HG03135 (cell line): ENCODE data around the gene CHRNB2.

Source experiments
- ATAC-seq: cut with Tn5 transposase; IDR thresholded peaks from one replicate; pipeline ENCODE4 v1.9.1; 2021; ENCODE audit warnings: mild to moderate bottlenecking, moderate library complexity; ENCODE audit not compliant: unreplicated experiment

CHRNB2 gene

GRCh38 chr1:154578058-154578418, 10.5 kb downstream of the CHRNB2 start:
- ATAC-seq: no peak

DNA sequence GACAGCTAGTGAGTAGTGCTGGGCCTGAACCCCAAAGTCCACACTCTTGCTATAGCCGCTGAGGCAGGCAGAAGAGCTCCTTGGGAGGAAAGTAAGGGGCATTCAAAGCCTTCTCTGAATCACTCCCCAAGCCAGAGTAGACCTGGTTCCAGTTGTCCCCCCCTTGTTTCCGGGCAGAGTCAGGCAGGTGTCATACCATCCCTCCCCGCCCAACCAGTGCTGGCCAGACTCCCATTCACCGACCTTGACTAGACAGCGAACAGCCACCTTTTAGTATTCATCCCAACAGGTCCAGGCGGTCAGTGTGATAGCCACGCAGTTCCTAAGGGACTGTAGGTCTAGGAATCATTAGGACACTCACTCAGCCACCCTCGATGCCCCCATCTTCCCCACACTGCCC, 11.8 kb downstream of the CHRNB2 start:
- no peak for ATAC-seq

- no peak for ATAC-seq
Observed at GRCh38 chr1:154581766-154582165, 14.2 kb downstream of the CHRNB2 start.

GRCh38 chr1:154582885-154583284, 15.3 kb downstream of the CHRNB2 start:
- ATAC-seq: no peak

- ATAC-seq: no peak
Observed at GRCh38 chr1:154583773-154584172, 16.2 kb downstream of the CHRNB2 start.

DNA sequence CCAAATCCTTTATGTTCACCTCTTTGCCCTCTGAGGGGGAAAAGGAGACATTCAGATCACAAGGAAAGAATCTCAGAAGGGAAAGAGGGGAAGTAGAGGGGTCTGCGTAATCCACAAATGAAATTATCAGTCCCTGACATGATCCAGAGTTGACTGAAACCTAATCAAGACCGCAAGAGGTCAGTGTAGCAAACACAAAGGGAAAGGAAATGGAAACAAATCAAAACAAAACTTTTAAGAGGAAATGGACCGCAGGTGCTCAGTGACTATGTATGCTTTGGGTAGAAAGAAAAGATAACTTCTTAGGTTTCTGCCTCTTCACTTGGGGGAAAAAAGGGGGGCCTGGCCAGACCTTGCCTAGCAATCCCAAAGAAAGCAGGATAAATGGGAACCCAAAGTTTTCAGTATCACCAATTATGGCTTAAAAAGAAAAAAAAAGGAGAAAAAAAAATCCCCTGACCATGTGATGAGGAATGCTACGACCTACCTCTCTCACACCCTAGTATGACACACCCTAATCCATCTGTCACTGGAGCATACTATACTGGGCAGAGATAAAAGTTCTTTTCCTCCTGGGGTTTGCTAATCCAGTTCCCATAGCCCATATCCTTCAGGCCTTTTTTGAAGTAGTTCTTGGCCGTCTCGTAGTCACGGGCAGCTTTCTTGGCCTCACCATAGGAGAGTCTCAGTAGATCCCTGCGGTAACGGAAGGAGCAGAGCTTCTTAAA, 16.9 kb downstream of the CHRNB2 start:
- ATAC-seq: no peak

GRCh38 chr1:154586231-154586630, 18.7 kb downstream of the CHRNB2 start:
- ATAC-seq: no peak

DNA sequence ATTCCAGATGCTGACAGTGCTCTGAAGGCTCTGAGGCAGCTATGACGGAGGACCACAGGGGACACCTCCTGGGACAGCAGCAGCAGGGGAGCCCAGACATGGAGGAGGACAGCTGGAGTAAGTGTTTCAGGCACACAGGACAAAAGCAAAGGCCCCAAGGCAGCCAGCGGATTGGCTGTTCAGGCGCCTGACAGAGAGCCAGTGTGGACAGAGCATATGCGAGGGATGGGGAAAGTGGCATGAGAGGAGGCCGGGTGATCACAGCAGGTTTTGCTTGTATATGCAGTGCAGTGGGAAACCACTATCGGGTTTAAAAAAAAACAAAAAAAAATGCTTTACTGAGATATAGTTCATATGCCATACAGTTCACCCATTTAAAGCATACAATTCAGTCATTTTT, 19.1 kb downstream of the CHRNB2 start:
- ATAC-seq: no peak

- ATAC-seq: no peak
Observed at GRCh38 chr1:154589780-154590179, 22.2 kb downstream of the CHRNB2 start.

DNA sequence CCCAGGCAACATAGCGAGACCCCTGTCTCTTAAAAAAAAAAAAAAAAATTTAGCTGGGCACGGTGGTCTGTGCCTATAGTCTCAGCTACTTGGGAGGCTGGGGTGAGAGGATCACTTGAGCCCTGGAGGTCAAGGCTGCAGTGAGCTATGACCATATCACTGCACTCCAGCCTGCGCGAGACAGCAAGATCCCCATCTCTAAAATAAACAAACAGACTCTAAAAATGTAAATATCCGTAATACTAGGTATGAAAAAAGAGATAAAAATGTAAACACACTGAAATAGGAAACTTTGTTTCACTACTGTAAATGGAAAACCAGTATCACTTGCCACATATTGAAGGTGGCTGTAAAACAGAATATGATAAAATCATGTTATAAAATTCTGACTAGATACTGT, 23.2 kb downstream of the CHRNB2 start:
- ATAC-seq: no peak

DNA sequence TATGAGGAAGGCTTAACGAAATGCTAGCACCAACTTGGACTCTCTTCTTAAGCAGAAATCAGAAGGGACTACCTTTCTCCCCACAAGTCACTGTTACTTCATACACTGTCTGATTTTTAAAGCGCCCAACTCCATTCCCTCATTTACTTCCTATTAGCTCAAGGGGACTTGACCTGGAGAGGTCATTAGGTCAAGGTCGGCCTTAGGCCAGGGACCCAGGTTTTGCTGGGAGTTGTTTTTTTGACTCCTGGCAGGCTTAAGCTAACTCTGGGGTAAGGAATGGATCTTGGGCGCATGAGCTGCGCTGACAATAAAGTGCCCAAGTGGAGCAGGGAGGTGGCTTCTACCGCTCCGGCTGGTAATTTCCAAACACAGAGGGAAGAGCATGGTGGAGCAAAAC, 23.6 kb downstream of the CHRNB2 start:
- no peak for ATAC-seq

GRCh38 chr1:154593390-154593789, 25.8 kb downstream of the CHRNB2 start:
- no peak for ATAC-seq

DNA sequence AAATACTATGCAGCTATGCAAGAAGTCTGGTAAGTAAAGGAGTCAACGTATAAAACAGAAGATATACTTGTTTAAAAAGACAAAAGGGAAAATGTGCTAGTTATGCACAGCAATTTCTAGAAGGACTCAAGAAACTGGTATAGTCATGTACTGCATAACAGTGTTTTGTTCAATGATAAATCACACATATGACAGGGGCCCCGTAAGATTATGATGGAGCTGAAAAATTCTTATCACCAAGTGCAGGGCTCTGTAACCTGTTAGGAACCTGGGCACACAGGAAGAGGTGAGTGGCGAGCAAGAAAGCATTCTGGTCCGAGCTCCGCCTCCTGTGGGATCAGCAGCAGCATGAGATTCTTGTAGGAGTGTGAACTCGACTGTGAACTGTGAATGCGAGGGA, 27.2 kb downstream of the CHRNB2 start:
- ATAC-seq: no peak

GRCh38 chr1:154595621-154596020, 28.0 kb downstream of the CHRNB2 start:
- no peak for ATAC-seq

DNA sequence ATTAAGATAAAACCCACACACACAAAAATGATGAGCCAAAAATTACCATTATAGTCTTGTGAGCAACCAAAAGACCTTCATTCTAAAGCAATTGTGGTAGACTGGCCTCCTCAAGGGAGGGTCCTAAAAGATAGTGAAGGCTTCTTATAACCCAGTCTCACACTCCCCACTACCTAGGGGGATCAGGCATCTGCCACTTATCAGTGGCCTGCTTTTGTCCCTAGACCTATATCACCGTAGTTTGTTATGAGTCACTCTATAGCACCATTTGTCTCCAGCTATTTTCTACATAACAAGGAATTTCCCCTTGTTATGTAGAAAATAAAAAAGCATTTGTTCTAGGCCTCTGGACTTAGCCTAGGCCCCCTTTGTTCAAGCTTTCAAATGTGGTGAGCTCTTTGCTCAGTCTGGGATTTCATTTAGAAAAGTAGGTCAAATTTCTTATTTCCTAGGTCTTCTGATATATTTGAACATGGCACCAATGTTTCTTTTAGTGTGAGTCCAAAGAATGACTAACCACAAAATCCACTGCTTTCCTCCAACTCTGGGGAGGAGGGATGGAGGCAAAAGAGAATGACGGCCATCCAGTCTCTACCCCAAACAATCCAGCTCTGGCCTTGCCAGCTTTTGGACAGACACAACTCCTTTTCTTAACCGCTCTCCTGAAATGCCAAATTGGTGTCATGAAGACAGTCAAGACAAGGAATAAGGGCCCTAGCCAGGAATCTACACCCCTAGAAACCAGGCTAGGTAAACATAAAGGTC, 31.5 kb downstream of the CHRNB2 start:
- ATAC-seq: no peak

GRCh38 chr1:154599658-154600057, 32.1 kb downstream of the CHRNB2 start:
- ATAC-seq: no peak

GRCh38 chr1:154603317-154603716, 35.7 kb downstream of the CHRNB2 start:
- ATAC-seq: no peak

DNA sequence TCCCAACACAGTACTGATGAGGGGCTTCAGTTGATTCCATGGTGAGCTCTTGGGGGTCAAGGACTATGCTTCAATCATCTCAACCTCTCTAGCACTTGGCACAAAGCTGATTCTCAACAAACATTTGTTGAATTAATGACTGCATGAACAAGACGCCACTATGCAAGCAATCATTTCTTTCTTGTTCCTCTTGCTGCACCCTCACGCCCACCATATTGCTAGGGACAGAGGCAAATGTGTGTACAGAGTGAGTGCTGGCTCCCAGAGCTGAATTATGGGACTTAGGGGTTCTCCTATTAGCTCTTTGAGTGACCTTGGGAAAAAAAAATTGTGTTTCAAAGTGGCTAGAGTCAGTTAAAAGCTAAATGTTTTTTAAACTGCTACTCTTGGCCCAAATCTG, 38.0 kb downstream of the CHRNB2 start:
- ATAC-seq: no peak

GRCh38 chr1:154607106-154607608, 39.6 kb downstream of the CHRNB2 start:
- peak; percentile 4 for ATAC-seq

DNA sequence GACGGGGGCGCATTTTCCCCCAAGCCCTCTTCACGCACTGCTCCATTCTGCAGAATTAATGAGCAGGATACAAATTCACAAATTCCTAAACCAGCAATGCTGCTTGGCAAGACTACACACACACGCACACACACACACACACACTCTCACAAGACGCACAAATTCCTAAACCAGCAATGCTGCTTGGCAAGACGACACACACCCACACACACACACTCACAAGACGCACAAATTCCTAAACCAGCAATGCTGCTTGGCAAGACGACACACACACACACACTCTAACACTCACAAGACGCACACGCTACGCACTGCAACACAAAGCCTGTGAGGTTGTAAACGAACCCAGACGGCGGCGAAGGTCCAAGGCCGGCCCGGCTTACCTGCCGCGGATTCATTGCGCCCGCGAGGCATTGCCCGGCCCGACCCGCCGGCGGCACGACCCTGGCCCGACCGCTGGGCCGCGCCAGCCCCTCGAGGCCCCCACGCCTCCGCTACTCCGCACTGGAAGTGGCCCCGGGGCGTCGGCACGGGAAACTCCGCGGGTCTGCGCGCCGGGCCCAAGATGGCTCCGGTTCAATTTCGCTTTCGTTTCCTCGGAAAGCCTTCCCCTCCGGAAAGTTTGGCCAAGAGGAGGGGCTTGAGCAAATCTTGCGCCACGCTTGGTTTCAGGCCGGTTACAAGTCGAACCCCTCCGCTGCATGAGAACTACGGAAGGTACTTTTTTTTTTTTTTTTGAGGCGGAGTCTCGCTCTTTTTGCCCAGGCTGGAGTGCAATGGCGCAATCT, 40.2 kb downstream of the CHRNB2 start, which contains the start of gene ADAR:
Gene ADAR, minus strand, starts transcription at position 578 of the 788 bp plus-strand sequence. Its CDS starts 180 bp downstream, at position 398.
- peak; percentile 78 for ATAC-seq
